ENCODE measurements around the gene STK38L.

The STK38L gene

DNA sequence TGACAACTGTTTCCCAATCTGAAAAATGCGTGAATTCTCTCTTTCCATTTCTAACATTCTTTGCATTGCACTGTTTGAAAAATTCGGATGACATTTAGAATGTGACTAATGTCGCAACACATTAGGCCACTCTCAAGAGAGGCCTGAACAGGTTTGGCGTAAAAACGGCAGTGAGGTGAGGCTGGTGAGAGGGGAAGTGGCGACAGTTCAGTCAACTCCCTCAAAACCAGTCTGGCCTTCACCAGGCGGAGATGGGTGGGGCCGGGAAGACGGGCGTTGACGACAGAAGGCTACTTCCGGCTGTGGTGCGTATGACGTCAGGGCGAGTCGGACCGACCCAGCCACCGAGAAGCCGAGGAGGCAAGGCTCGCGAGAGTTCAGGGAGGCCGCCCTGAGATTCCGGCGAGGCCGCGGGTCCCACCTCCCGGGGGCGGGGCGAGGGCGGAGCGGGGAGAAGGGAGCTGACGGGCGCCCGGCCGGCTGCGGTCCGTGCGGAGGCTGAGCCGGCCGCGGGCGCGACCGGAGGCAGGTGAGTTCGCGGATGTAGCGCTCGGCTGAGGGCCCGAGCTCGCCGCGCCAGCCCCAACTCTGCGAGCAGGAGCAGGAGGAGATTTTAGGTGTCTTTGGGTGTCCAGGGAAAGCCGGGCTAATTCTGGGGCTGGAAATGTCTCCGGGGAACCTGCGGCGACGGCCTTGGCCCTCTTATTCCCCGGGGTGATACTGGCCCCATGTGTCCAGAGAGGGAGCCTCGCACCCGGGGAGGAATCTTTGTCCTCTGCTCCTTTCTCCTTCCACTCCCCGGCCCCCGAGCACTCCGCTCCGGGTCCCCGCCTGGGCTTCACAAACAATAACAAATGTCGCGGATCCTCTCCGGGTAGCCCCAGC is at the start of gene STK38L:
STK38L (plus strand) TSS at position 483 of the 885 bp plus-strand sequence. CDS start 53,435 bp downstream, outside the sequence.
- DNase-seq = peak; percentile 72 to 73

DNA sequence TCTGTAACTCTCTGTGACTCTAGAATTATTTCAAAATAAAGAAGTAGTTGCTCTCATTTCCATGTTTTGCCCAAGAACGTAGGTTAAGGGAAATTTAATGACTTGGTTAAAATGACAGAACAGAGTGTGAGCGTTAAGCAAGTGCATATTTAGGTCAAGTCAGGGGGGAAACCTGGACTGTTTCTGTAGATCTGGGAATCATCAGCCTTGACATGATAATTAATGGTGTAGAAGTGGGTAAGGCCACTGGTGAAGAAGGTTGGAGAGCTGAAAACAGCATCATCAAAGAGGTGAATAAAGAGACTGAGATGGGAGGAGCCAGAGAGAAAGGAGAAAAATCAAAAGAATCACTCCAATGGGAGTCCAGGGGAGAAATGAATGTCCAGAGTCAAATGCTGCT is 49.4 kb upstream of the STK38L start:
- no peak for DNase-seq

DNA sequence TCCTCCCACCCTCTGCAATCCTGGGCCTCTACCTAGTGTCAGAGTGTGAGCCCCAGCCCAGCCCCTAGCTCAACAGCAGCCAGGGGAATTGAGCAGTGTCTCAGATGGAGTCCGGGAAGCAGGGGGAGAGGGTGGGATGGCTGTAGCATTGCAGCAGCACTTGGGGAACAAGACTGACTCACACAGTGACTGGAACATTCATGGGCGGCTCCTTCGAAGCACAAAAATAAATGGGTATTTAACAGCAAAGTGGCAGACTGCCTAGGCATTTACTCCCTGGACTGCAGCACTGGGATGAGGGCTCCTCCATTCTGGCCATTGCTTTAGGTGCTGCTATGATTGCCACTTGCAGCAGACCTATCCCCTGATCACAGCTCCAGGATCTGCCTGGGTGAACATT is 46.0 kb upstream of the STK38L start:
- no peak for DNase-seq

DNA sequence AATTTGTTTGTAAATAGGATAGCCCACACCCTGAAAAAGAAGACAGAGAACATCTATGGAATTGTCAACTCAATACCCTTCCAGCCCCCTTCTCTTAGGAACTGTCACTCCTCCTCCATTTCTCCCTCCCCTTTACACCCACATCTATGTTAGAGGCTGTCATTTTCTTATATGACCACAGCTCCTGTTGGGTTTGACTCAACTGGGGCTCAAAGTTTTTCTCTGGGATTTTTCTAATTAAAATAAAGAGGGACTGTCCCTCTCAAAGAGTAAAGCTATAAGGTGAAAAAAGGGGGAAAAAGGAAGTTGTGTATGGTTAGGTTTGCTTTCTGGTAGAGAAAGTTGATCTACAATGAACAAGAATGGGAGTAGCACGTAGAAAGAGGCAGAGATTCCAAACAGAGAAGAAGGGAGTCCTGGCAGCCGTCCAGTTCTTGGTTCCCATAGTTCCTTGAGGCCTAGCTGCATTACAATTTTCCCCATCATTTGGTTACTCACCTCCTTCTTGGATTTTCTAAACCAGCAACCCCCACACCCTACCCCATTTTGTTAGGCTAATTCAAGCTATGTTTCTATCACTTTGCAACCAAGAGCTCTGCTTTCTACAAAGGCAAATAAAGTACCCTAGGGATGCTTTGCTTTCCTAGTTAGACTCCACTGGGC is 44.3 kb upstream of the STK38L start:
- no peak for DNase-seq

DNA sequence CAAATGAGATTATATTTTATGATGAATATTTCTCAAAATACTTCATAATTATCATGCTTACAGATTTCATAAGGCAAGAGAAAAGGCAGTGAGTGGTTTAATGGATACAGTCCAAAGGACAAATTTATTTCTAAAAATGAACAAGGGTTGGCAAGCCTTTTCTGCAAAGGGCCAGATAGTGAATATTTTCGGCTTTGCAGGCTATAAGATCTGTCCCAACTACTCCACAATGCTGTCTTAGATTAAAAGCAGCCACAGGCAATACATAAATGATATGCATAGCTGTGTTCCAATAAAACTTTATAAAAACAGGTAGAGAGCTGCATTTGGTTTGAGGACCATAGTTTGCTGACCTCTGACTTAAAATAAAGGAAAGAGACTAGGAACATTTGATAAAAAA is 42.9 kb upstream of the STK38L start:
- no peak for DNase-seq

DNA sequence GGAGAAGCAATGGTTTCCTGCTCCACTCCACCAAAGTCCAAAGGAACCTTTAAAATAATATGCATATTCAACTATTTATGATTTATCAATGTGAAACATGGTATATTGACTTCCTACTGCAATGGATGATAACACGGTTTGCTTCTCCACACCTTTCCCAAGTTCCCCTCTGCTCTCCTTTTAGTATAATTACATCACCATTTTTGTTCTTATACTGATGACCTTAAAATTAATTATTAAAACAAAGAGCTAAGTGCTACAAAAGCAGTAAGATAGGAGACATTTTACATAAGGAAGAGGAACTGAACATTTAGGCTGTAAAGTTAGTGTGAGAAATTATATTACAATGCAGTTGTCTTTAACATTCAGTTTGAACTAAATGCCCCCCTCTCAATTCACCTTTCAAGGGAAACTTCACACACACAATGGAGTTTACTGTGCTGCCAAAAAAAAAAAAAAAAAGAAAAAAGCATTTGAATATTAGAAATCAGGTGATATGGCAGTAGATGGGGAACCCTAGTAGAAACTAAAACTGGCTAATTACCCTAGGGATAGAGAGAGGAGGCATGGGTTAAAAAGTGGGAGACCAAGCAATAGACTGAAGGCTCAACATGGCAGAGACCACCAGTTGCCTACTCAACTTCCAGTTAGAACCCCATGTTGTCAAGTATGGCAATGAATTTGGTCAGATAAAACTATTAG is 37.1 kb upstream of the STK38L start:
- DNase-seq = no peak

DNA sequence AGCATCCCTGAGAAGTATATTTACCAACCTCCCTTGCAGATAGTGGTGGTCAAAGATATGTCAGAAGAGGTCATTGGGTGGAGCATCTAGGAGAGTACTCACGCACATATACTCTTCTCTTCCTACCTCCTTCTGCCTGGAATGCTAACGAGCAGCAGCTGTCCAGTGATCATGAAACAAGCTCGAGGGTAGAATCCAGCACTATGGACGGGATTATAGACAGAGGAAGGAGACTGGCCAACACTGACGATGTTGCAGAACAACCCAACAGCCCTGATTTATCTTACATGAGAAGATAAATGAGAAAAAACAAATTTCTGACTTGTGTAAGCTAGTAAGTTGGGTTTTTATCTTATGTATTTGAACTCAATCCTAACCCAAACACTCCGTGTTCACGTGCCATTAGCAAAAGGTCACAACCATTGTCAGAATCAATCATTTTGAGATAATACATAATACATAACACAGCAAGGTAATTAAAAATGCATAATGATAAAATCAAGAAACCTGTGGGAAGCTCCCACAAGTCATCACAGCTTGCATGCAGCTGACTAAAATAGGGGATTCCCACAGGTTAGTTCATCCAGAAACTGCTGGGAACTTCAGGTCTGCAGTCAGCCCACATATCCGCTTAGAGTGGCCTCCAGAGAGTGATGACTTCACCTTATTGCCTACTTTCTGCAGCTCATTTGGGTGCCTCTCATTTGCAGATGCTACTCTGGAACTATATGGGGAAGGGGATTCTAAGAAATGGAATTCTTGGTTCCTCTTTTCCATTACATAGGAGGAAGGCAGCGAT is 36.3 kb upstream of the STK38L start:
- DNase-seq = no peak

DNA sequence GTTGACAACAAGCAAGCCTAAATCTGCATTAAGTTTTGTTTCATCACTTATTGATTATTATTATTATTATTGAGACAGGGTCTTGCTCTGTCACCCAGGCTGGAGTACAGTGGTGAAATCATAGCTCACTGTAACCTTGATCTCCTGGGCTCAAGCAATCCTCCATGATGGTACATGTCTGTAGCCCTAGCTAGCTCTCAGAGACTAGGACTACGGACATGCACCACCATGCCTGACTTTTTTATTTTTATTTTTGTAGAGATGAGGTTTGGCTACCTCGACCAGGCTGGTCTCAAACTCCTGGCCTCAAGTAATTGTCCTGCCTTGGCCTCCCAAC is 35.7 kb upstream of the STK38L start:
- DNase-seq = no peak

DNA sequence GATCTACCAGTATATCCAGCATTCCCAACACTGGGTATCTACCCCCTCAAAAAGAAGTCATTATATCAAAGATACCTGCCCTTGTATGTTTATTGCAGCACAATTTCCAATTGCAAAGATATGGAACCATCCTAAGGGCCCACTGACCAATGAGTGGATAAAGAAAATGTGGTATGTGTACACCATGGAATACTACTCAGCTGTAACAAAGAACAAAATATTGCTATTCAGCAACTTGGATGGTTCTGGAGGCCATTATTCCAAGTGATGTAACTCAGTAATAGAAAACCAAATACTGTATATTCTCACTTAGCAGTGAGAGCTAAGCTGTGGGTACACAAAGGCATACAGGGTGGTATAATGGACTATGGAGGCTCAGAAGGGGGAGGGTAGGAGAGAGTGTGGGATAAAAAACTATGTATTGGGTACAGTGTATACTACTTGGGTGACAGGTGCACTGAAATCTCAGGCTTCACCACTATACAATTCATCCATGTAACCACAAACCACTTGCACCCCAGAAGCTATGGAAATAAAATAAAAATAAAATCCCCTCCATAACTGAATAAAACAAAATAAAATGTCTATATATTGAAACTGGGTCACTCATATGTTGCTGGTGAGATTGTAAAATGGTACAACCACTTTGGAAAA is 34.7 kb upstream of the STK38L start:
- no peak for DNase-seq

DNA sequence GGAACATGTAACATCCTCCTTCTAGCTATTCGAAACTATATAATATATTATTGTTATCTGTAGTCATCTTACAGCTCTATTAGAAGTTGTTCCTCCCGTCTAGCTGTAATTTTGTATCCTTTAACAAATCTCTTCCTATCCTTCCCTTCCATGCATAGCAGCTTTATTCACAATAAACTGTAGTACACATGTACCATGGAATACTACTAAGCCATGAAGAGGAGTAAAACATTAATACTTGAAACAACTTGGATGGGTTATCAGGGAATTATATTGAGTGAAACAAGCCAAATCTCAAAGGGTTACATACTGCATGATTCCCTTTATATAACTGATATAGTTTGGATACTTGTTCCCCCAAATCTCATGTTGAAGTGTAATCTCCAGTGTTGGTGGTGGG is 33.9 kb upstream of the STK38L start:
- no peak for DNase-seq

DNA sequence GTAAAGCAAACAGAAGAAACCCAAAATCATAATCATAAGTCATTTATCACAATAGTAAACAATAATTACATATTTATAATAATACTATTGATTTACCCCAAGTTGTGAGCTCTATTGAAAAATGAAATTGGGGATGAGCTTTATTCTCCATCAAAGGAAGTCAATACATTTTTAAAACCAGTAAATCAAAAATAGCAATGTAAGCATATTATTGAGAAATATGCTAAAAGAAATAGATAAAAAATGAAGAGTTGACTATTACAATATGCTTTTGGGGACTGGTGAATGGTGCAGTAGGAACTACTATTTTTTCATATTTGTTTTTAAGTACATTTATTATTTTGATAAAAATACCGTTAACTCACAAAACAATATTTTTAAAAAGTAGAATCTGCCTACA is 31.2 kb upstream of the STK38L start:
- DNase-seq = no peak

DNA sequence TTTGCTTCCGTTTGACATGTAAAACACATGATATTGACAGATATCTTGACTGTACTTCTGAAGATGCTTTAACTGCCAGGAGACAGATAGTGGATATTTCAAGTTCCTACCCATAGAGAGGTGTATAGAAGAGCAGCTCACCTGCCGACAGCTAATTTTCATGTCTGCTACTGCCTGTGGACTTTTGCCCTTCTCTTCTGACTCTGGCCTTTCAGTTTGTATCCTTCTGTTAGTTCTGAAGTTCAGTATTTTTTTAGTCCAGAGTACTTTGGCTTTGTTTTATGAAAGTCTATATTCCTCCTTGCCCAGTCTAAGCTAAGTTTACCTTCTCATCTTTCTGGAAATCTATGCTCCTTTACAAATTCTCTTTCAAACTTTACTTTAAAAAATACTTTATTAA is 30.8 kb upstream of the STK38L start:
- DNase-seq = no peak

DNA sequence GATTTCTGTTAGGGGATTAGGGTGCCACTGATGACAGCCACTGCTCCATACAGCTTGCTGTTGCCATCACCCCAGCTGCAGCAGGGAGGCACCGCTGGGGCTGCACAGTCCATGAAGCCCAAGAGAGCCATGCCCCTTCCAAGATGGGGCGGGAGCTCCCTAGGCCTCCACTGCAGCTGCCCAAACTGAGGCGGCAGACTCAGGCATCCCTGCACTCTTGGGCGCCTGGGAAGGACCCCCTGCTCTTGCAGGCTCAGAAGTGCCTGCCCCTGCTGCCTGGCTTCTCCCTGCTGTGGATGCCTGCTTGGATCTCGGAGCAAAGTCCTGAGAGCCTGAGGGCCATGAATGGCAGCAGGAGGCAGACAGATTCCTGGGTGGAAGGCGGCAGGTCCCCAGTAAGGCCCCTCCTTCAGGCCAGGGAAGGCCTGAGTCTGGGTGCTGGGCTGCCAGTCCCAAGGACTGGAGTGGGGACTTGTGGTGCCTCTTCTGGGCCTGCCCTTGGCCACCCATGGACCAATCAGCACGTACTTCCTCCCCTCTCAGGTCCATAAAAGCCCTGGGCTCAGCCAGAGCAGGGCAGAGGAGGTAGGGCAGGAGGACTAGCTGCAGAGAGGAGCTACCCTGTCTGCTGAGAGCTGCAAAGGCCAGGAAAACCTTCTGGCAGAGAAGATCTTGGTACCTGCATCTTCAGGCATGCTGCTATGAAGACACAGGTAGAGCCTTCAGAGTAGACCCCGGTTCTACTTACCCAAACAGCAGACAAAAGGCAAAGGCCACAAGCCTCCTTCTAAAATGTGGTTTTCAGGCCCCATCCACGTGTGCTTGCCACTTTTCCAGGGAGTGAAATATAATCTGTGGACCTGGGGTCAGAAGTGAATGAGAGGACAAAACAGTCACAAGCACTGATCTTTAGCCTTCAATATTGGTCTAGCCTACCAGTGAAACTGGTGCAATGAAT is 30.0 kb upstream of the STK38L start:
- no peak for DNase-seq

DNA sequence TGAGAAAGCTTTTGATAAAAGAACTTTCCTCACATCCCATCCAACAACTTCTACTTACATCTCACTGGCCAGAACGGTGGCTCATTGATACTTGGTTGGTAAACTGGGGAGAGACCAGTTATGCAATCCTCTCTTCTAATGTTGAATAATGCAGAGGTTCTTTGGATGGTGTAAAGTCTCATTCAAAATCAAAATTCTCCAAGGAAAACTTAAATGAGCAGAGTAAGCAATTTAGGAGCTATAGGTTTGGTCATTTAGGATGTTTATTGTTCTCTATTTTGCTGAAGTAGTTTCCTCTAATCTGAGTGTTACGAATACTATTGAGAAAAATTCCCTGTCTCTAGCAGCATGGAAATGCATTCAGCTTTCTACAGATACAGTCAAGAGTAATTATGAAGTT is 26.5 kb upstream of the STK38L start:
- DNase-seq = no peak

DNA sequence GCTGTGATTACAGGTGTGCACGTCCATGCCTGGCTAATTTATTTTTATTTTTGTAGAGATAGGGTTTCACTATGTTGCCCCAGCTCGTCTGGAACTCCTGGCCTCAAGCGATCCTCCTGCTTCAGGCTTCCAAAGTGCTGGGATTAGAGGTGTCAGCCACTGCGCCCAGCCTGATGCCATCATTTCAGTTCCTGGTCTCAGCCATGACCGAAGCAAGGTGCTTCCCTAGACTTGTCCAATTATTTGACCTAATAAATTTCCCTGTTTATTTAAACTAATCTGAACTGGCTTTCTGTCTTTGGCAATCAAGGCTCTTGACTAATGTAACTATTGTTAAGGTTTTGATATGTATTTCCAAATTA is 24.4 kb upstream of the STK38L start:
- DNase-seq = no peak

DNA sequence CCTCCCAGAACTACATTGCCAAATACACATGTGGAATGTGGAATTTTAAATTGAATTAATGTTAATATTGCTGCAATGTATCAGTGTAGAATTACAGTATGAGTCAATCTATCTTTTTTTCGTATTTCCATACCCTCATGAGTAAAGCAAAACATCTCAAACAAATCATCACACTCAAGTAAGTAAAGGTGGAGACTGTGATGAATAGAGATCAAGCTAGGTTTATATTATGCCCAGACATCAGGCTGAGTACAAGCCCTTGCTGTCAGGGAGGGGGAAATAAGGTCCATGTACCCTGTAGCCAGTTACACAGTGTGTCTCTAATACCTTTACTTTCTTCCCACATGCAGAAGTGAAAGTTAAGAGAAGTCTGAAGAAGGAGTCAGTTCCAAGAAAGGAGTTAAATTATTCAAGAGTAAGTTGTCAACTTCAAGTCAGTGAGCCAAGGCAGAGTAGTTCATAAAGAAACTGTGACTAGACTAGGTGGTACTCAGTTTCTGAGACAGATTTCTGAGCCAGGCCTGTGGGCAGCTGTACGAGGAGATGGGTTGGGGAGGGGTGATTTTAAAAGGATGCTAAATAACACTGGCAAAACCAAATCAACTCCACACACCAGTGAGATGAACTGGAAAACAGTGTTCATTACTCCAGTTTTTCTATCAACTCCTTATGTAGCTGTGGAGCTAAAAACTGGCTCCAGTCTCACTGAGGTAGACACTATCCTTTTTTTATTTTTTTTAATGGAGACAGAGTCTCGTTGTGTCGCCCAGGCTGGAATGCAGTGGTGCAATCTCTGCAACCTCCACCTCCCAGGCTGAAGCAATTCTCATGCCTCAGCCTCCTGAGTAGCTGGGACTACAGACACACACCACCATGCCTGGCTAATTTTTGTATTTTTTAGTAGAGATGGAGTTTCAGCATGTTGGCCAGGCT is 23.8 kb upstream of the STK38L start:
- DNase-seq = no peak

DNA sequence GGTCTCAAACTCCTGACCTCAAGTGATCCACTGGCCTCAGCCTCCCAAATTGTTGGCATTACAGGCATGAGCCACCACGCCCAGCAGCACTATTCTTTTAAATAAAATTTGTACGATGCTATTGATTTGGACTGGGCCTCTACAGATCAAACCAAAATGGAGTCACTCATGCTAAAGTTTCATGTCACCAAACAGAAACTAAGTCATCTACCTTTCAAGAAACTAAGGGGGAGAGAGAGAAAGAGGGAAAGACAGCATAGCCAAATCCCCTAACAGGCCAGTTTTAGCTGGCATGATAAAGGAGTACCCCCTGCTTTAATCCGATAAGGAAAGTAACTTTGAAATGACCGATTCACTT is 23.1 kb upstream of the STK38L start:
- DNase-seq = no peak

DNA sequence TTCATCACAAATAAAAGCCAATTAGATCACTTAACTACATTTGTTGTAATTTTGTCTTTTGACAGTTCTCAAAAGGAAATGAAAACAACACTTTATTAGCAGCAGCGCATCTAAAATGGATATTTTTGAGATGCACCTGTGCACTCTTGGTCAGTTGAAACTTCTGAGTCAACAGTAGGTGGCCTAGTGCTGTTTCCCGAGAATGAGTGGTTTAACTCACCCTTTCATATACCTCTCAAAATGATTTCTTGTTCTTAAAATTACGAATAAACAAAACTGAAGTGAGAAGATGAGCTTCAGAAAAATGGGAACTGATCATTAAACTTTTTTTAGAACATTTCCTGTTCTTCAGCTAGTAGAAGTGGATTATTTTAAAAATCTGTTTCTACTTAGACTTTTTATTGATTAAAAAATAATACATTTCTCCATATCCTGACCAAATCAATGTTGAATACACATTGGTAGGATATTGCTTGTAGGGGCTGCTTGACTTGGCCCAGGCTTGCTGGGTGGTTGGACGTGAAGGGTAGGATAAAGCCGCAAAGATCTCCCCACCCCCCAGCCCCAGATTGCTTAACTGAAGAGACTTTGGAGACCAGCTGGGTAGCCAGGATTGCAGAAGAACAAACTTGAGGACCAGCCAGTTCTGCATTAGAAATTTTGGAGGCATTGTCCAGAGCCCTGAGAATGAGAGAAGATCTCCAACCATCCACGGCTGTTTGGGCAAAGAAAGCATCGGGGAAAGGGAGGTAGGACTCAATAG is 22.3 kb upstream of the STK38L start:
- DNase-seq = peak; percentile 49 to 51

DNA sequence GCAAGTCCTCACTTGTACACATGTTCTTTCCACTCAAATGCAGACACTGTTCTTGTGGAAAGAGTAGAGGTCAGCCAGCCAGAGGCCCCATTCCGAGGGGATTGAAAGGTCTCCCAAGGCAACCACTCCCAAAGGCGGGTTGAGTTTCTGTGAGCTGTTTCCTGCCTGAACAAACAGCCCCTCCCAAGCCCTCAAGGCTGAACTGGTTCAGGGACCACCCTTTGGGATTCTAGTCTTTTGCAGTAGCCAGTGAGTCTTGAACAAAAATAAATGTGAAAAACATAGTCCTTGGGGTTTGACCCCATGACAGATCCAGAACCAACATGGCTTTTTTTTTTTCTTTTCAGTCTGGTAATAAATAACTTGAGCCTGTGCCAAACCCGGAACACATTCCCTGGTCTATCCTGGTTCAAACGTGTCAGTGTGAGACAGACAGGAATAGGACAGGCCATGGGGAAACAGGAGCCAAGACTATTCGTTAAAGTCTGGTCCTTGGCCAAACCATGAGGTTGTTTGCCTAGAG is 17.6 kb upstream of the STK38L start:
- DNase-seq = no peak
